Measurements from ENCODE around the gene TMEM39B.

TMEM39B gene

DNA sequence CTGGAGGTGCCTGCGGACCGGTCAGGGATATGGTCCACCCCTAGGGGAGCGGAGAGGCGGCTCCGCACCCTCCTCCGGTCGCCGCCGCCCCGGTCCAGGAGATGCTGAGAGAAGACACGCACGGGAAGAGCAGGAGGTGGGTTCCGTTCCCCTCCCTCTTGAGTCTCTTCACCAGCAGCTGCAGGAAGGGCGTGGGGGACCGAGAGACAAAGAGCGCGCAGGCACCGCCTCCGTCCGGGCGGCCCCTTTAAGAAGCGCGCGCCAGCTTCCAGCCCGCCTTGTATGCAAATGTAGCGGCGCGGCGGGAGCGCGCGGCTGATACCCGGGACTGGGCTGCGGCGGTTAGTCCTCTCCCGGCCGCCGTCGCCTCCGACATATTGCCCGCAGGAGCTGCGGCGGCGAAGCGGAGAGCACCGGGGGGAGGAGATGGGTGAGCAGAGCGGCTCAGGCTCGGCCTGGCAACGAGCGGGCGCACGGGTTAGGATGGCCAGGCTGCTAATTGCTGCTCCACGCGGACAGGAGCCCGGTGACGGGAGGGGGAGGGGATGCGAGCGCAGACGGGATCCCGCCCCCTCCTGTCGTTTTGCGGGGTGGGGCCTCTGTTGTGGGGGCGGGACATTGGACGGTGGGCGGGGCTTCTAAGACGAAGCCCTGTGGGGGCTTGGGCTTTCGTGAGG, at the start of gene TMEM39B:
TSS of gene TMEM39B (plus strand) at position 318 of the 677 bp plus-strand sequence. CDS start at position 427, 109 bp downstream.
- peak; percentile 97 for DNase-seq (ENCODE audit: low spot score)
- in situ Hi-C loops (cut with MboI; ENCODE audit: low pct_unique_long_range_greater_than_20kb, low sequenced_read_pairs, unreplicated experiment): loop anchor here (25.0 kb wide), 1 partner anchor 410 kb away; no protein-coding TSS in a partner anchor
- TF ChIP-seq, protein P1, sequence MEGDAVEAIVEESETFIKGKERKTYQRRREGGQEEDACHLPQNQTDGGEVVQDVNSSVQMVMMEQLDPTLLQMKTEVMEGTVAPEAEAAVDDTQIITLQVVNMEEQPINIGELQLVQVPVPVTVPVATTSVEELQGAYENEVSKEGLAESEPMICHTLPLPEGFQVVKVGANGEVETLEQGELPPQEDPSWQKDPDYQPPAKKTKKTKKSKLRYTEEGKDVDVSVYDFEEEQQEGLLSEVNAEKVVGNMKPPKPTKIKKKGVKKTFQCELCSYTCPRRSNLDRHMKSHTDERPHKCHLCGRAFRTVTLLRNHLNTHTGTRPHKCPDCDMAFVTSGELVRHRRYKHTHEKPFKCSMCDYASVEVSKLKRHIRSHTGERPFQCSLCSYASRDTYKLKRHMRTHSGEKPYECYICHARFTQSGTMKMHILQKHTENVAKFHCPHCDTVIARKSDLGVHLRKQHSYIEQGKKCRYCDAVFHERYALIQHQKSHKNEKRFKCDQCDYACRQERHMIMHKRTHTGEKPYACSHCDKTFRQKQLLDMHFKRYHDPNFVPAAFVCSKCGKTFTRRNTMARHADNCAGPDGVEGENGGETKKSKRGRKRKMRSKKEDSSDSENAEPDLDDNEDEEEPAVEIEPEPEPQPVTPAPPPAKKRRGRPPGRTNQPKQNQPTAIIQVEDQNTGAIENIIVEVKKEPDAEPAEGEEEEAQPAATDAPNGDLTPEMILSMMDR (IDR thresholded peaks at IDR 0.05; ENCODE audit: extremely low read depth, insufficient read depth, missing control alignments): no peak

DNA sequence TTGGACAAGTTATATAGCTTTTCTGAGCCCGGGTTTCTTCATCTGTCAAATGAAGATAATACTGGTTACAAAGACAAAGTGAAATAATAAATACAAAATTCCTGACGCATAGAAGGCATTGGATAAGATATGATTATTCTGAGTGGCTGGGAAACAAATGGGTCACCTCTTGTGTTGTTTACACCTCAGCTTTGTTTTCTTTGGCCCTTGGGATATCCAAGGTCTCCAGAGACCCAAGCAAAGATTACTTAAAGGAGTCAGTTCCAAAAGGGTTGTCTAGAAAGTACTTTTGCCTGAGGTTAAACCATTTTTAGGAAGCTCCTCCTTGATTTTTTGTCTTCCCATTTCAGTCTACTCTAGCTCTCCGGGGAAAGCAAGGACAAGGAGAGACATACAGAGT, 49.4 kb upstream of the TMEM39B start:
- in situ Hi-C loops (cut with MboI; ENCODE audit: low pct_unique_long_range_greater_than_20kb, low sequenced_read_pairs, unreplicated experiment): no loop called here

DNA sequence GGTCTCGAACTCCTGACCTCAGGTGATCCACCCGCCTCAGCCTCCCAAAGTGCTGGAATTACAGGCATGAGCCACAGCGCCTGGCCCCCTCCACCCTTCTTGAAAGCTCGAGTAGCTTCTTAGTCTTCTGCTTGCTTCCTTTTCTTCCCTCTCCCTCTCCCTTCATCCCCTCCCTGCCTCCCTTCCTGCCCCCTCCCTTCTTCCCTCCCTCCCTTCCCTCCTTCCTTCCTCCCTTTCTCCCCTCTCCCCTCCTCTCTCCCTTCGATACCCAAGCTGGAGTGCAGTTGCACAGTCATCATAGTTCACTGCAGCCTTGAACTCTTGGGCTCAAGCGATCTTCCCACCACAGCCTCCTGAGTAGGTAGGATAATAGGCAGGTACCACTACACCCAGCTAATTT, 47.2 kb upstream of the TMEM39B start:
- in situ Hi-C loops (cut with MboI; ENCODE audit: low pct_unique_long_range_greater_than_20kb, low sequenced_read_pairs, unreplicated experiment): no loop called here
- DNase-seq (ENCODE audit: low spot score): no peak
- TF ChIP-seq, protein P1 (IDR thresholded peaks at IDR 0.05; ENCODE audit: extremely low read depth, insufficient read depth, missing control alignments): no peak

More for the DNA sequence above, 49.4 kb upstream of the TMEM39B start:
- TF ChIP-seq, protein P1 (IDR thresholded peaks at IDR 0.05; ENCODE audit: extremely low read depth, insufficient read depth, missing control alignments): no peak
- DNase-seq (ENCODE audit: low spot score): no peak

DNA sequence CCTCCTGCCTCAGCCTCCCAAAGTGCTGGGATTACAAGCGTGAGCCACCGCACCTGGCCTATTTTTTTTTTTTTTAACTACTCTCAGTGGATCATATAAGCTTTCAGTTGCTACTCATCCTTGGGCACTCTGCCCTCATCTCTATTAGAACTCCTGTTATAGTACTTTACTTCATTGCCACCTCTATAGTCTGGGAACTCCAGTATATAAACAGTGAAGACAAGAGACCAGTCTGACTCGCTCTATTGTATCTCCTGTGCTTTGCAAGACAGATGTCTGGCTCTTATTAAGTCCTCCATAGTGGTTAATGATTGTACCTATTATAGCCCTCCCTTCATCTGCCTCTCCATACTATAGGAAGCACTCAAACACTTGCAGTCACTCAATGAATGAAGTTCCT, 44.0 kb upstream of the TMEM39B start:
- TF ChIP-seq, protein P1 (IDR thresholded peaks at IDR 0.05; ENCODE audit: extremely low read depth, insufficient read depth, missing control alignments): no peak
- DNase-seq (ENCODE audit: low spot score): no peak
- in situ Hi-C loops (cut with MboI; ENCODE audit: low pct_unique_long_range_greater_than_20kb, low sequenced_read_pairs, unreplicated experiment): no loop called here

DNA sequence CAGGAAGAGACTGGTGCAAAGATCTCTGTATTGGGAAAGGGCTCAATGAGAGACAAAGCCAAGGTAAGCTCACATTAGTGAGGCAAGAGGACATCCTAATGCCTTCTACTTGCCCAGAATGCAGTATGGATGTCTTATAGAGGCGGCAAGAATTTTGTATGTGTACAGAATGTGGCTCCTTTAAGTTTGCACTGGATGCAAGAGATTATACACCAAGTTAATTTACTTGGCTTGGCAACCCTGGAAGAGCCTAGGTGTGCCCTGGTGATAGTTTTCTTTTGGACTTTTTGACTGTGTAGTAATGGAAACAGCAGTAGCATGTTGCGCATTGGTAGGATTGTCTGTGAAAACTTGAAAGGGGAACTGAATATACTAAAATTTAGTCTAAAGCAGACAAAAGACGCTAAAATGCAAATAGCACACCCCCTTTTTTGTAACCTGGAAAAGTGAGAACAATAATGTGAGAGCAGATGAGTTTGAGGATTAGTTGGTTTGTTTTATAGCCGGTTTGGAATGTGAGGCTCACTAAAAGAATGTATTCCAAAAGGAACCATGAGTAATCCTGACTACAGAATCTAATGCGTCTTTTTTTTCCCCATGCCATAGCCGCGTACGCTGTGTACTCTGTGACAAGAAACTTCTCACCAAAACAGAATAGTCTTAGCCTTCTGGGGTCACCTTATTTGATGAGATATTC, 41.0 kb upstream of the TMEM39B start:
- TF ChIP-seq, protein P1 (IDR thresholded peaks at IDR 0.05; ENCODE audit: extremely low read depth, insufficient read depth, missing control alignments): no peak
- in situ Hi-C loops (cut with MboI; ENCODE audit: low pct_unique_long_range_greater_than_20kb, low sequenced_read_pairs, unreplicated experiment): no loop called here
- no peak for DNase-seq (ENCODE audit: low spot score)

DNA sequence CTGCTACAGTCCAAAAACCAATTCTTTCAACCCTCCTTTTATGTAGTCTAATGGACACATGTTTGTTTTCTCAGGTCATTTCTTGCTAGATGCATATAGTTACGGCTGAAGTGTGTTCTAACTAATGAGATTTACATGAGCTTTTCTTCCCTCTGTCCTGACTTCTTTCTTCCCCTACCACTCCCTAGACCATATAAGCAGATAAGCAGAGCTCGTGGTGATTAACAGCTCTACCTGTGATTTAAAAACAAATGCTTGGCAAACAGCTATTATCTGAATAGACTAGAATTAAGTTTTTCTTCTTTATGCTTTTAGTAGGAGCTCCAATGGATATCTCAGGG, 40.5 kb upstream of the TMEM39B start:
- no peak for DNase-seq (ENCODE audit: low spot score)
- TF ChIP-seq, protein P1 (IDR thresholded peaks at IDR 0.05; ENCODE audit: extremely low read depth, insufficient read depth, missing control alignments): no peak
- in situ Hi-C loops (cut with MboI; ENCODE audit: low pct_unique_long_range_greater_than_20kb, low sequenced_read_pairs, unreplicated experiment): no loop called here
